ENCODE data around the gene ARSB.

GRCh38 chr5:78958672-78959445, 26.3 kb downstream of the ARSB start:
- TF ChIP-seq POLR2A (IDR thresholded peaks at IDR 0.05) = no peak
- no peak for TF ChIP-seq CTCF (IDR thresholded peaks at IDR 0.05)
- TF ChIP-seq POLR2AphosphoS5 (IDR thresholded peaks at IDR 0.05) = no peak

All from breast epithelium (tissue), 3 donors.